GM23338 (cell line): ENCODE data around the gene TFB1M.

Experiments used
- CTCF ChIP-seq, 2 experiments: fragments of 200-600 bp in 1 of 2; sonication (generic) in 1 of 2; conservative IDR thresholded peaks; 2 replicates each; pipeline versions ENCODE4 v1.5.1 to v1.6.1; 2016 to 2017; ENCODE audit warnings: antibody characterized with exemption in 2 of 2, low read depth in 2 of 2, mild to moderate bottlenecking in 2 of 2, moderate library complexity in 1 of 2
- ETS1 ChIP-seq: IDR thresholded peaks from 2 replicates; pipeline ENCODE4 v1.6.1; 2016; ENCODE audit warnings: antibody characterized with exemption
- EZH2 ChIP-seq: fragments of 200-600 bp; sonication (generic); IDR thresholded peaks from one replicate; pipeline ENCODE4 v1.8.0; 2017; ENCODE audit warnings: antibody characterized with exemption, mild to moderate bottlenecking, low read depth; ENCODE audit not compliant: unreplicated experiment
- EZH2phosphoT487 ChIP-seq: fragments of 200-600 bp; sonication (generic); IDR thresholded peaks from one replicate; pipeline ENCODE4 v1.8.1; 2018; ENCODE audit warnings: antibody characterized with exemption; ENCODE audit not compliant: unreplicated experiment
- POLR2AphosphoS5 ChIP-seq: IDR thresholded peaks from 2 replicates; pipeline ENCODE4 v1.6.1; 2016; ENCODE audit warnings: antibody characterized with exemption, low read depth
- REST ChIP-seq: IDR thresholded peaks from one replicate; pipeline ENCODE4 v1.6.1; 2018; ENCODE audit warnings: antibody characterized with exemption; ENCODE audit not compliant: unreplicated experiment
- ZNF114 ChIP-seq: fragments of 250-450 bp; sonication (Bioruptor Pico); IDR thresholded peaks from 2 replicates; pipeline ENCODE4 v1.5.0; 2020; ENCODE audit warnings: mild to moderate bottlenecking, moderate library complexity
- ZNF331 ChIP-seq: fragments of 250-450 bp; sonication (Bioruptor Pico); IDR thresholded peaks from 2 replicates; pipeline ENCODE4 v1.5.0; 2020; ENCODE audit warnings: low read depth, mild to moderate bottlenecking, moderate library complexity

GRCh38 chr6:155284775-155285174, 29.5 kb downstream of the TFB1M start:
- TF ChIP-seq CTCF (conservative IDR thresholded peaks at IDR 0.05; ENCODE audit: low read depth in 2 of 2) (no peak), POLR2AphosphoS5 (no peak), ZNF331 (CRISPR knock-in tag) (no peak), EZH2 (no peak), REST (no peak), ZNF114 (CRISPR knock-in tag) (no peak), ETS1 (no peak), EZH2phosphoT487 (no peak)
